Activated CD4-positive, alpha-beta T cell treated with anti-CD3 and anti-CD28 coated beads, Interleukin-2, amount 10 ng/mL, durations not matched to agents 24 days and 14 days (primary cell): ENCODE data around the gene GPRIN3. TPM values are rescaled to one million over a fixed set of nuclear protein-coding genes. Genes with fewer than 3 reads are reported as not detected.

Source experiments
- DNase-seq: peaks from one replicate; pipeline ENCODE4 v3.0.0; 2022
- H3K27ac Mint-ChIP-seq: one replicate; pipeline ENCODE4 v1.8.0; 2022; ENCODE audit warnings: mild to moderate bottlenecking, mixed read lengths
- H3K27me3 Mint-ChIP-seq: one replicate; pipeline ENCODE4 v1.8.0; 2022; ENCODE audit warnings: mixed read lengths
- H3K36me3 Mint-ChIP-seq: one replicate; pipeline ENCODE4 v1.8.0; 2022; ENCODE audit warnings: low read depth, mild to moderate bottlenecking, mixed read lengths
- H3K4me1 Mint-ChIP-seq: one replicate; pipeline ENCODE4 v1.8.0; 2021; ENCODE audit warnings: mixed read lengths
- H3K4me3 Mint-ChIP-seq: one replicate; pipeline ENCODE4 v1.8.0; 2022; ENCODE audit warnings: mild to moderate bottlenecking, moderate library complexity, mixed read lengths
- H3K9me3 Mint-ChIP-seq: one replicate; pipeline ENCODE4 v1.8.0; 2021; ENCODE audit warnings: mixed read lengths
- intact Hi-C: fragments of 100-400 bp; cut with micrococcal nuclease; formaldehyde crosslinking; loops from one replicate; pipeline ENCODE4 v1.15.1; 2023
- total RNA-seq: library from RNA; stranded (reverse); gene quantifications from 2 replicates; pipeline ENCODE4 v1.2.3, GENCODE V29; 2022

The GPRIN3 gene
- total RNA-seq, 1 donor from 2014 or later = 26.2 TPM

GRCh38 chr4:89306486-89307177, 968 bp downstream of the GPRIN3 start:
- H3K9me3 Mint-ChIP-seq = no peaks in the 10 kb centered on the region
- H3K36me3 Mint-ChIP-seq = peaks cover 21% of the 10 kb centered on the region
- H3K4me3 Mint-ChIP-seq = peak overlapping the region; percentile 89
- H3K4me1 Mint-ChIP-seq = peaks cover 58% of the 10 kb centered on the region
- DNase-seq = no peak
- H3K27ac Mint-ChIP-seq = peak overlapping the region; percentile 95
- no peaks in the 10 kb centered on the region for H3K27me3 Mint-ChIP-seq
- intact Hi-C loops = loop anchor here (1.0 to 5.0 kb wide), 3 partner anchors 7 to 61 kb away; no protein-coding TSS in a partner anchor

GRCh38 chr4:89305712-89306437, 1.7 kb downstream of the GPRIN3 start:
- intact Hi-C loops = loop anchor here (5.0 kb wide), 1 partner anchor 61 kb away; no protein-coding TSS in a partner anchor
- H3K9me3 Mint-ChIP-seq = no peaks in the 10 kb centered on the region
- peaks cover 23% of the 10 kb centered on the region for H3K36me3 Mint-ChIP-seq
- peak overlapping the region; percentile 89 for H3K4me3 Mint-ChIP-seq
- DNase-seq = no peak
- H3K27me3 Mint-ChIP-seq = no peaks in the 10 kb centered on the region
- peaks cover 59% of the 10 kb centered on the region for H3K4me1 Mint-ChIP-seq
- H3K27ac Mint-ChIP-seq = peak overlapping the region; percentile 95

DNA sequence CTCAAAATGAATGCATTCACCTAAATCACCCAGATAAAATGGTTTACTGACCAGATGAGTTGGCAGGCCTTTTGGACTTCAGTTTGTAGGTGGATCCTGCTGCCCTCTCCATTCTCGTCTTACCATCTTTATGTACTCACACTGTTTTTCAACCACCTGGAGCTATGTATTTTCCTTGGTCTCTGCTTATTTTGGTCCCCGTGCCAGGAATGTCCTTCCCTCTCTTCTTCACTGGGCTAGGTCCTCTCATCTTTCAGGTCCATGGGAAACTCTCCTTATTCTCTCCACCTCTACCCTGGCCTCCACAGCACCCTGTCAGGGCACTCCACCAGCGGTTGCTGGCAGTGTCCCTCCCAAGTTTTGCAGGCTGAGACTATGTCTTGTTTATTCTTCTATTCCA, 2.6 kb downstream of the GPRIN3 start:
- no peaks in the 10 kb centered on the region for H3K9me3 Mint-ChIP-seq
- H3K4me3 Mint-ChIP-seq = peak overlapping the region; percentile 89
- peaks cover 23% of the 10 kb centered on the region for H3K36me3 Mint-ChIP-seq
- DNase-seq = no peak
- peaks cover 59% of the 10 kb centered on the region for H3K4me1 Mint-ChIP-seq
- no peaks in the 10 kb centered on the region for H3K27me3 Mint-ChIP-seq
- peak overlapping the region; percentile 95 for H3K27ac Mint-ChIP-seq
- intact Hi-C loops = loop anchor here (5.0 kb wide), 1 partner anchor 62 kb away; no protein-coding TSS in a partner anchor

GRCh38 chr4:89303814-89304388, 3.7 kb downstream of the GPRIN3 start:
- no peaks in the 10 kb centered on the region for H3K9me3 Mint-ChIP-seq
- peaks cover 23% of the 10 kb centered on the region for H3K36me3 Mint-ChIP-seq
- no peak for DNase-seq
- peak overlapping the region; percentile 81 for H3K4me3 Mint-ChIP-seq
- peak overlapping the region; percentile 87 for H3K27ac Mint-ChIP-seq
- no peaks in the 10 kb centered on the region for H3K27me3 Mint-ChIP-seq
- peaks cover 58% of the 10 kb centered on the region for H3K4me1 Mint-ChIP-seq
- intact Hi-C loops = loop anchor here (1.0 kb wide), 1 partner anchor 9 kb away; no protein-coding TSS in a partner anchor

DNA sequence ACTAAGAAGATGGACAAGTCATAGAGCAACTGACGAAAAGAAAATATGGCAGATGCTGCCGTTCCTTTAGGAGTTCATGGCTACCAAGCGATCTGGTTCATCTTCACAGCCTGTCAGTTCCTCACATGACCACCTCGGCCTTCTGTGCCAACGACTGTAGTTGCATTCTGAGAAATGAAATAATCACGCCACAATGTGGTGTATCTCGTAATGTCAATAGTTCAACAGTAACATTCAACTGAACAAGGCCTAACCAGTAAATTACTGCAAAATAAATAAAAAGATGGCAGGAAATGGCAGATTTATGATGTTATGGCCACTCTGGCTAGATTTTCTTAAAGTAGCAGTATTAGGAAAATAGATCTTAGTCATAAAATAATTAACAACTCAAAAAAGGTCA, 4.4 kb downstream of the GPRIN3 start:
- H3K4me1 Mint-ChIP-seq = peaks cover 57% of the 10 kb centered on the region
- DNase-seq = peak; percentile 85
- no peaks in the 10 kb centered on the region for H3K9me3 Mint-ChIP-seq
- H3K36me3 Mint-ChIP-seq = peaks cover 23% of the 10 kb centered on the region
- H3K4me3 Mint-ChIP-seq = peak overlapping the region; percentile 84
- H3K27ac Mint-ChIP-seq = peak overlapping the region; percentile 95
- no peaks in the 10 kb centered on the region for H3K27me3 Mint-ChIP-seq
- intact Hi-C loops = loop anchor here (1.0 kb wide), 1 partner anchor 8 kb away; no protein-coding TSS in a partner anchor

DNA sequence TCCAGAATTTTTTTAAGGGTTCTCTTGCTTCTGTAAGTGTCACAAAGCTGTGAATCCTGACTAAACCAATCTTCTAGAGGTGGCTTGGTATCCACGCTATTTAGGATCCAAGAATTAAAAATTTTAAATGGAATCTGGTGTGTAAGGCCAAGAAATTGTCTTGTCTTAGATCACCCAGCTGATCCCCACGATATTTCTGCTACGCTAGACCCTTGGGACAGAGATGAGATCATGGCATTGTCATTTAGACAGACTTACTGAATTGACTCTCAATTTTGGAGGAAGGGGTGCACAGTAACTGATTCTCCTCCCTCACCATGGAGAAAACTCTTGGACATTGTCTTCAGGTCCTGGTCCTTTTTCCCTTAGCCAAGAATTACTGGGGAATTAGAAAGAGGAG, 5.7 kb downstream of the GPRIN3 start:
- Mint-ChIP-seq H3K9me3 (no peaks in the 10 kb centered on the region), H3K27me3 (no peaks in the 10 kb centered on the region), H3K4me3 (peak overlapping the region; percentile 79), H3K4me1 (peaks cover 66% of the 10 kb centered on the region), H3K36me3 (peaks cover 26% of the 10 kb centered on the region), H3K27ac (peak overlapping the region; percentile 93)
- no peak for DNase-seq
- intact Hi-C loops = loop anchor here (2.0 kb wide), 1 partner anchor 15 kb away; no protein-coding TSS in a partner anchor

- Mint-ChIP-seq H3K9me3 (no peaks in the 10 kb centered on the region), H3K27ac (peak overlapping the region; percentile 93), H3K4me3 (peak overlapping the region; percentile 79), H3K27me3 (no peaks in the 10 kb centered on the region), H3K36me3 (peaks cover 22% of the 10 kb centered on the region), H3K4me1 (peaks cover 66% of the 10 kb centered on the region)
- DNase-seq = no peak
- intact Hi-C loops = loop anchor here (2.0 kb wide), 1 partner anchor 16 kb away; no protein-coding TSS in a partner anchor
These were observed 6.6 kb downstream of the GPRIN3 start for GRCh38 chr4:89301003-89301402.

DNA sequence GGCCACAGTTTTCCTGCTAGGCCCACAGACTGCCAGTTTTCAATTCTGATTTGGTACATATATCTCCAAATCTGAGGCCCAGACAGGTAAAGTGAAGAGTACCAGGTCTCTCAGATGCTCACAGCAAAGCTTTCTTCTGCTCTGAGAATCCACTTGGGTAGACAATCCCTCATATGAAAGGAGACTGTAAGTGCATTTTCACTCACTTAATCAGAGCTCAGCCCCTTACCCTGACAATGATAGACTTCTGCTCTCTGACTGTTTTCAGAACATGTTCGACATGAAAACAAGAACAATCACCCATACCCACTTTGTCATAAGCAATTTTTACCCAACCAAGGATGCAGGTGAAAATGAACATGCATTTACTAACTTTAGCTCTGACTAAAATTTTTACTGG, 7.1 kb downstream of the GPRIN3 start:
- Mint-ChIP-seq H3K9me3 (no peaks in the 10 kb centered on the region), H3K36me3 (peaks cover 19% of the 10 kb centered on the region), H3K4me3 (peak overlapping the region; percentile 66), H3K27me3 (no peaks in the 10 kb centered on the region), H3K4me1 (peaks cover 62% of the 10 kb centered on the region), H3K27ac (peak overlapping the region; percentile 96)
- DNase-seq = no peak
- intact Hi-C loops = loop anchor here (2.0 kb wide), 1 partner anchor 16 kb away; no protein-coding TSS in a partner anchor

DNA sequence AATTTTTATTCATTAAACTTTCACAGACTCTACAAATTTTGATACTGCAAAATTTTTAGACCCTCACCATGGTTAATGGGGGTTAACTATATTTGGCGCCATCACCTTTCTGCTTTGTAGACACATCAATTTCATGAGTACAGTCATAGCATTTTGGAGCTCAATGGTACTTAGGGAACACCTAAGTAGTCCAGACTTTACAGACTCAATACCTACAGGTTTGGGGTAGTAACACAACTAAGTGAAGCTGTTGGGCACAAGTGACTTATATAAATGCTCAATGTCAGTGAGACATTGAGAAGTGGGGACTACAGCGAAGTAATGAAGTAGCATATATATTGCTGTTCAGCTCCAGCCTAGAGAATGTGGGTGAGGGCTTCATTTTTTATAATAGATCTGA, 7.5 kb downstream of the GPRIN3 start:
- Mint-ChIP-seq H3K36me3 (peaks cover 19% of the 10 kb centered on the region), H3K27ac (peak overlapping the region; percentile 96)
- intact Hi-C loops = loop anchor here (2.0 kb wide), 1 partner anchor 17 kb away; no protein-coding TSS in a partner anchor

DNA sequence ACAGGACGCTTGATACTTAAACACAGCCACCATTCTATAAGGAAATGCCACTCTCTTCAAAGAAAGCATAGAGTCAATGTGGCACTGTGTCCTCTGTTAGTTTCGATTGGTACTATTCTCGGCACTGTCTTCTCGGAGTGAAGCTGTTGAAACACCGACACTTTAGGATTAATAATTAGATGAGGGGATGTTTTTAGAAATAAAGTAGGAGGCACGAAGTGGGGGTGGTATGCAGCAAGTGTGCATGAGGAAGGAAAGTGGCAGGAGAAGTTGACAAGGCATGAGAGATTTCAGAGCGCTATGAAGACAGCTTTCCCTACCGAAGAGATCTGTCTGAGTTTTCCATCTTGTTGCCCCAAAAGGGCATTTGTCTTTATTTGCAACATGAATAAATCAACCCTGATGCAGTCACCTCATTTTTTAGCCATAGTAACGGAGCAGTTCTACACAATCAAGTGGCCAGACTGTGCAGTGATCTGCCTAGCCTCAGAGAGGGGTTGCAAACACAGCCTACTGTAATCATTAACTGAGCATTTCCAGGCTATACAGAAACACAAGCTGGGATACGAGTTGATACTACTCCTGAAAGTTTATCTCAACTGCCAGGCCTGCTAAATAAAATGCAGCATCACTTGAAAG, 8.3 kb downstream of the GPRIN3 start:
- Mint-ChIP-seq H3K4me1 (peaks cover 68% of the 10 kb centered on the region), H3K36me3 (peaks cover 18% of the 10 kb centered on the region), H3K4me3 (peak overlapping the region; percentile 87), H3K9me3 (no peaks in the 10 kb centered on the region), H3K27ac (peak overlapping the region; percentile 96), H3K27me3 (no peaks in the 10 kb centered on the region)
- DNase-seq = peak; percentile 78
- intact Hi-C loops = loop anchor here (1.0 to 10.0 kb wide), 8 partner anchors 8 to 1017 kb away; partner anchors contain the start of genes GPRIN3, HERC5, PPM1K and PYURF

More for the DNA sequence above, 7.5 kb downstream of the GPRIN3 start:
- no peaks in the 10 kb centered on the region for H3K27me3 Mint-ChIP-seq
- peak overlapping the region; percentile 66 for H3K4me3 Mint-ChIP-seq
- H3K9me3 Mint-ChIP-seq = no peaks in the 10 kb centered on the region
- H3K4me1 Mint-ChIP-seq = peaks cover 64% of the 10 kb centered on the region
- no peak for DNase-seq

DNA sequence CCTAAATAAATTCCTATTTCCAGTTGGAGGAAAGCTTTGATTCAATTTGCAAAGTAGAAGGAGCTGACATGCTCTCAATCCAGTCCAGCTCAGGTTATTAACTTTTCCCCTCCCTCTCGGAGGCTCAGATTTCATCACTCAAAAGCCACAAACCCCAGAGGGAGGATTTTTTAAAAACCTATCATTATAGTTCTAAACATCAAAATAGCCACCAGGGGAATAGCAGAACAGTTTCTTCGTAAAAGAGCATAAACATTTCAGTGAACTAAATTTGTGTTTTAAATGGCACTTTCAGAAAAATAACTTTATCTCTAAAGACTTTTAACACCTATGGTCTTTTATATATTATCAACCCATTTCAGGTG, 8.8 kb downstream of the GPRIN3 start:
- H3K27me3 Mint-ChIP-seq = no peaks in the 10 kb centered on the region
- peaks cover 68% of the 10 kb centered on the region for H3K4me1 Mint-ChIP-seq
- H3K9me3 Mint-ChIP-seq = no peaks in the 10 kb centered on the region
- H3K27ac Mint-ChIP-seq = peak overlapping the region; percentile 96
- peak; percentile 80 for DNase-seq
- peaks cover 14% of the 10 kb centered on the region for H3K36me3 Mint-ChIP-seq
- H3K4me3 Mint-ChIP-seq = peak overlapping the region; percentile 87
- intact Hi-C loops = loop anchor here (1.0 to 10.0 kb wide), 8 partner anchors 8 to 1016 kb away; partner anchors contain the start of genes GPRIN3, HERC5, PPM1K and PYURF

GRCh38 chr4:89298155-89298554, 9.4 kb downstream of the GPRIN3 start:
- no peaks in the 10 kb centered on the region for H3K27me3 Mint-ChIP-seq
- intact Hi-C loops = loop anchor here (5.0 to 10.0 kb wide), 6 partner anchors 186 to 1016 kb away; partner anchors contain the start of genes HERC5, PPM1K, PYURF and TIGD2
- H3K36me3 Mint-ChIP-seq = peaks cover 15% of the 10 kb centered on the region
- peak; percentile 86 for DNase-seq
- peak overlapping the region; percentile 85 for H3K4me3 Mint-ChIP-seq
- peak overlapping the region; percentile 94 for H3K27ac Mint-ChIP-seq
- peaks cover 70% of the 10 kb centered on the region for H3K4me1 Mint-ChIP-seq
- H3K9me3 Mint-ChIP-seq = no peaks in the 10 kb centered on the region

GRCh38 chr4:89296896-89297295, 10.7 kb downstream of the GPRIN3 start:
- Mint-ChIP-seq H3K27me3 (no peaks in the 10 kb centered on the region), H3K4me1 (peaks cover 72% of the 10 kb centered on the region), H3K4me3 (peak overlapping the region; percentile 76), H3K27ac (peak overlapping the region; percentile 88), H3K36me3 (peaks cover 19% of the 10 kb centered on the region), H3K9me3 (no peaks in the 10 kb centered on the region)
- intact Hi-C loops = loop anchor here (5.0 to 10.0 kb wide), 6 partner anchors 185 to 1015 kb away; partner anchors contain the start of genes HERC5, PPM1K, PYURF and TIGD2
- no peak for DNase-seq
